Frontal cortex (tissue), 4 donors: ENCODE measurements around the gene OSBPL2. TPM values are rescaled to one million over a fixed set of nuclear protein-coding genes. Genes with fewer than 3 reads are reported as not detected.

Source experiments
- DNase-seq, 2 donors: peaks; one replicate each; pipeline ENCODE4 v3.0.0; 2012; ENCODE audit warnings: low spot score in 2 of 2
- FAIRE-seq: peaks from 2 replicates; lab custom pipeline; 2012; peaks lifted over from hg19 to GRCh38; lab: Jason Lieb, UNC
- total RNA-seq: library from RNA; depleted of rRNA; stranded (reverse); fragments of >200 nt; gene quantifications from one replicate; pipeline ENCODE4 v1.2.3, GENCODE V29; 2014
- donor health status: control.
- donor health status: control.
- donor health status: control.

The OSBPL2 gene
- total RNA-seq, 1 donor from 2014 or later: 42.4 TPM

DNA sequence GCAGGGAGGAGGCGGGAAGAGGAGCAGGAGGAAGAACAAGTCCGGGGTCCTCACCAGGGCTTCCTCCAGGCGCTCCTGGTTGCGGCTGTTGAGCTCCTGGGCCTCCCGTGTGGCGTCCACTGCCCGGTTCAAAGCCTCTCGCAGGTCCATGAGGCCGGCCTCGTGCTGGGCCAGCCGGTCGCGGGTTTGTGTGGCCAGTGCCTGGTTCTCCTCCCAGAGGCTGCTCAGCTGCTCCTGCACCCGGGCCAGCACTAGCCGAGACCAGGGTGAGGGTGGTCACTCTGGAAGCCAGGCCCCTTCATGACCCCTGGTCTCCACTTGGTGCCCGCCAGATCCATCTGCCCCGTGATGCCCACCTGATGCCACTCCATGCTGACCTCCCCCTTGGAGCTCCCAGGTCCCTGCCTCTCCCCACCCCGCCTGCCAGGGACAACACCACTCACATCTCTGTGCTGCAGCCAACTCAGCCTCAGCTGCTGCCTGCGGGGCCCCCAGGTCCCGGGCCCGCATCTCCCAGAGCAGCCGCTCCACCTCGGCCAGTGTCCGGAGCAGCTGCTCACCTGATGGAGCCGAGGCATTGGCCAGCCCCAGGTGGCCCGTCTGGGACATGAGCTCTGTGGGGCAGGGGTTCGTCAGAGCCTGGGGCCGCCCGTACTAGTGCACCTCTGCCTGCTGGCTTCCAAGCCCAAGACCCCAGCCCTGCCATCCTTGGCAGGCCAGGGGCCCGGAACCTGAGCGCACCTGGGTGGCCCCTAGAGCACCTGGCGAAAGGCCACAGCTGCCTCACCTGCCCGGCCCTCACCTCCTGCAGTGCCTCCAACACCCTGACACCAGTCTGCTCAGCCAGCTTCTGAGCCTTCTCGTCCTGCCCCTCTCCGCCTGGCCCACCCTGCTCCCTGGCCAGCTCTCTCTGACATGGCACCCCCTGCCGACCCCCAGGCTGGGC, 80.4 kb downstream of the OSBPL2 start:
- no peak for FAIRE-seq
- DNase-seq: no peak

DNA sequence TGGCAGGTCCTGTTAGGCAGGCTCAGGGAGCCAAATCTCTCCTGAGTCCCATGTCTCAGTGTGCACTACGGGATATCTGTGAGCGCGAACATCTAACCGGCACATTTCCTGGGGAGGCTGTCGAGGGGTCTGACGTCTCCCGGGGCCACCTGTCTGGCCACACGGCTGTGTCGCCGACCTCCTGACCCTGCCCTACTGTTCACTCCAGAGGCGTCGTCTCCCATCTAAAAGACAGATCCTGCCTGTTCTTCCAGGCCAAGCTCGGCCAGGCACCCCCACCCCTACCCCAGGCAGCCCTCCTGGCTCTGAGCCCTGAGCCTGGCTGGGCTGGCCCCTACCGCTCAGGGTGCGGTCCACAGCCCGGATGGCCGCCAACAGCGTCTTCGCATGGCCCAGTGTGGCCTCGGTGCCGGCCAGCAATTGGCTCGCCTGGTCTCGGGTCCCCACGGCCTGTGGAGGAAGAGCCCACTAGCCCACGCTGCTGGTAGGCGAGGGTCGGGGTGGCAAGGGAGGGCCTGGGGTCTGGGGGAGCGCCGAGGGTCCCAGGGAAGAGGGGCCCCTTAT, 81.1 kb downstream of the OSBPL2 start:
- no peak for FAIRE-seq
- no peak for DNase-seq

DNA sequence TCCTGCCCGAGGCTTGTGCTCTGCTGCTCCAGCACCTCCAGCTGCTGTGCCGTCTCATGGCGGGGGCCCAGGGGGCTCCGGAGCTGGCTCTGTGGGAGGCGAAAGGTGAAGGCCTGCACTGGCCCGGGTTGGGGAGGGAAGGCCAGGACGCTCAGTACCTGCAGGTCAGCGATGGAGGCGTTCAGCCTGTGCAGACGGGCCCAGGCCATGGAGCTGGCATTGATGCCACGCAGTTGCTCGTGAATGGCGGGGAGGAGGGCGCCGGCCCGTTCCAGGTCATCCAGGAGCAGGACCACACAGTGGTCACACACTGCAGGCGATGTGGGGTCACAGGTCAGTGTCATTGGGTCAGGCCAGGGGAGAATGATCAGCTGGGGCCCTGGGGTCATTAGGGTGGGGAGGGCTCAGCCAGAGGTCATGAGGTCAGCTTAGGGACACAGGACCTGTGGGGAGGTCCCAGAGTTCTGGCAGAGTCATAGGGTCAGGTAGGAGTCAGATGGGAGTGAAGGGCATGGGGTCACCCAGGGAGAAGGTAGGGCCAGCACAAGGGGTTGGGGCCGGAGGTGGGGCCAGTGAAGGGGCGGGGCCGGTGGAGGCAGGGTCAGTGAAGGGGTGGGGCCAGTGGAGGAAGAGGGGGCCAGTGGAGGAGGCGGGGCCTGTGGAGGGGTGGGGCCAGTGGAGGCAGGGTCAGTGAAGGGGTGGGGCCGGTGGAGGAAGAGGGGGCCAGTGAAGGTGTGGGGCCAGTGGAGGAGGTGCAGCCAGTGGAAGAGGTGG, 82.4 kb downstream of the OSBPL2 start:
- DNase-seq (no peak), FAIRE-seq (no peak)

DNA sequence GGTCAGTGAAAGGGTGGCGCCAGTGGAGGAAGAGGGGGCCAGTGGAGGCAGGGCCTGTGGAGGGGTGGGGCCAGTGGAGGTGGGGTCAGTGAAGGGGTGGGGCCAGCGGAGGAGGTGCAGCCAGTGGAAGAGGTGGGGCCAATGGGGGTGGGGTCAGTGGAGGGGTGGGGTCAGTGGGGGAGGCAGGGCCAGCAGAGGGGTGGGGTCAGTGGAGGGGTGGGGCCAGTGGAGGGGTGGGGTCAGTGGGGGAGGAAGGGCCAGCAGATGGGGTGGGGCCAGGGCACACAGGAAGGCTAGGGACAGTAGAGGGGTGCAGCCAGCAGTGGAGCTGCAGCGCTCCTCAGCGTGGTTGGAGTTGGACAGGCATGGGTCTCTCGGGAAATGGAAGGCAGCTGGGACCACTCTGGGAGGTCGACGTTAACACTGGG, 83.2 kb downstream of the OSBPL2 start:
- no peak for FAIRE-seq
- DNase-seq: no peak

DNA sequence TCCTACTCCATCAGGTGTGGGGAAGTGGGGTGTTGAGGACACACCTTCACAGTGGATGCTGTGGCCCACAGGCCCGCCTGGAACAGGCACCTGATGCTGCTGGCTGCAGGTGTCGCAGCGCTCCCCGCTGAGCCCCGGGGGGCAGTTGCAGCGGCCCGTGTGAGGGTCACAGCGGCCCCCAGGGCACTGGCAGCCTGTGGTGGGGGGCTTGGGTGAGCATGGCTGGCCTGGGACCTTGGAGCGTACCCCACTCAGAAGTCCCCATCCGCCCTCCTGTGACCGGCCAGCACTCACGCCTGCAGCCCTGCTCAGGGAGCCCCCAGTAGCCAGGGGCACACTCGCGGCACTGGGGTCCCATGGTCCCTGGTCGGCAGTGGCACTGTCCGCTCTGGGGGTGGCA, 83.7 kb downstream of the OSBPL2 start:
- FAIRE-seq (no peak), DNase-seq (no peak)

DNA sequence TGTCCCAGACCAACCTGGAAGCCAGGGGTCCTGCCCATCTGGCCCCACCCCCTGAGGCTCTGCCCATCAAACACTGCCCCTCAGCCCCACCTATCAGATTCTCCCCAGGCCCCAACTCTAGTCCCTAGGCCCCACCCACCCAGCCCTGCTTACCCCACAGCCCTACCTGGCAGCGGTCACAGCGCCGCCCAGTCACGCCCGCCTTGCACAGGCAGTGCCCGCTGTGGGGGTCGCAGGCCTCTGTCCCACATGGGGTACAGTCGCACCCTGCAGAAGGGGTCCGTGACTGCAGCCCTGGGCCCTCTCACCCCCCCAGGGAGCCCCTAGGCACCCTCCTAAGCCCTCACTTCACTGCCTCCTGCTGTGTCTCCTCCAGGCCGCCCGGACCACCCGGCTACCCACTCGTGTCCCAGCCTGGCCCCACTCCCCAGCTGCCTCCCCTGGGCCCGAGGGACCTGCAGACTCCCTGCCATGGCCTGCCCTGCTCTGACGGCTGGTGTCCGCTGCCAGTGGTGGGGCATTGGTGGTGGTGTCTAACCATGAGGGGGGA, 84.2 kb downstream of the OSBPL2 start:
- DNase-seq: no peak

DNA sequence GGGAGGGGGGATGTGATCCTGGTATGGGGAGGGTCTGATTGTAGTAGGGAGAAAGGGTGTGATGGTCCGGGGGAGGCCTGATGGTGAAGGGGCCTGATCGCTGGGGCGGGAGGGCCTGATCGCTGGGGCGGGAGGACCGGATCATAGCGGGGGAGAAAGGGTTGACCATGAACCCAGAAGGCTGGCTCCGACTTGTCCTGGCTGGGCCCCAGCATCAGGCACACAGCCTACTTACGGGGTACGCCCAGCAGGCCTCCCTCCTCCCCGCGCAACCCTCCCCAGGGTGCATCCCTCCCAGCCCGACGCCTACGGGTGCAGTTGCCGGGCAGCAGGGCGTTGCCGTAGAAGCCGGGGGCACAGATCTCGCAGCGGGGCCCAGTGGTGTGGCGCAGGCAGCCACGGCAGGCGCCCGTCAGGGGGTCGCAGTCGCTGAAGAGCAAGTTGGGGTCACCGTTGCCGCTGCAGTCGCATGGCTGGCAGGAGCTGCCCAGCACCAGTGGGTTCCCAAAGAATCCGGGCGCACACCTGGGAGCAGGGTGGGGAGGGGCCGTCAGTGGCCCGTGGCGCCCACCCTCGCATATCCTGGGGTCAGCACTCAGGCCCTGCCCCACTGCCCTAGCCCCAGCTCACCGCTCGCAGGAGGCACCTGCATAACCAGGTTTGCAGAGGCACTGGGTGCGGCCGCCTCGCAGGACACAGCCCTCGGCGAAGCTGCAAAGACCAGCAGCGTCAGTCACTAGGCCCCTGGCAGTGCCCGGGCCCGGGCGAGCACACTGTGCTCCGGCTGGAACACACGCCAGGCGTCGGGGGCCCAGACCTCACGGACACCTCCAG, 85.0 kb downstream of the OSBPL2 start:
- DNase-seq (no peak), FAIRE-seq (no peak)

More for the DNA sequence above, 84.2 kb downstream of the OSBPL2 start:
- FAIRE-seq: no peak

DNA sequence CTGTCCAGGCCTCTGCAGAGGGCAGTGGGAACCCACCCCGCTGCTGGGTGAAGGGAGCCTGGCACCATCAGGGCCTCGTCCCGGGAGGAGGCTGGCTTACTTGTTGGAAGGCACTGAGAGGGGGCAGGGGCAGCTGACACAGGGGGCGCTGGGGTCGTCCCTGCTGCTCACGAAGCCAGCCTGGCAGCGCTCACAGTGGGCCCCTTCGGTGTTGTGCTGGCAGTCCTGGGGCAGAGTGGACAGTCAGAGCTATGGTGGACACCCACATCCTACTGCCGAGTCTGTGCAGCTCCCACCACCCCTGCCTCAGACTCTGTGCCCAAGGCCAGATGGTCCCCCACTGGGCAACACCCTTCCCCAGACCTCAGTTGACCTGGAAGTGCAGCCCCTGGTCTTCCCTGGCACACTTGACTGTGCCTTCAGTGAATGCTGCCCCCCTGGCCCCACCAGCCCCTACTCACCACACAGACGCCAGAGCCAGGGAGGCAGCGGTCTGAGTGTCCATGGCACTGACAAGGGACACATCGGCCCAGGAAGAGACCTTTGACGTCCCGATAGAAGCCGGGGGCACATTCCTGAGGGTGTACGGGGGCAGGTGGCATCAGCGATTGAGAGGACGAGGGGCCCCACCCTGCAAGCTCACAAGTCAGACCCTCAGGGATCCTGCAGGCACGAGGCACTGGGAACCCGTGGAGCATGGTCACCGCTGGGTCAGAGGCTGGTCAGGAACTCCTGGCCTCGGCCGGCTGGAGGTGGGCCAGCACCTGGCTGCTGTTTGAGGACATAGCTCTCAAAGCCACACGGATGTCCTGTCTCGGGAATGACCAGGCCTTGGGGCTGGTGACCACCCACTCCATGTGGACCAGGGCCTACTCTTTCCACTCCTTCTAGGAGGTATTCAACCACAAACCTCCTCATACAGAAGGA, 85.9 kb downstream of the OSBPL2 start:
- FAIRE-seq: no peak

DNA sequence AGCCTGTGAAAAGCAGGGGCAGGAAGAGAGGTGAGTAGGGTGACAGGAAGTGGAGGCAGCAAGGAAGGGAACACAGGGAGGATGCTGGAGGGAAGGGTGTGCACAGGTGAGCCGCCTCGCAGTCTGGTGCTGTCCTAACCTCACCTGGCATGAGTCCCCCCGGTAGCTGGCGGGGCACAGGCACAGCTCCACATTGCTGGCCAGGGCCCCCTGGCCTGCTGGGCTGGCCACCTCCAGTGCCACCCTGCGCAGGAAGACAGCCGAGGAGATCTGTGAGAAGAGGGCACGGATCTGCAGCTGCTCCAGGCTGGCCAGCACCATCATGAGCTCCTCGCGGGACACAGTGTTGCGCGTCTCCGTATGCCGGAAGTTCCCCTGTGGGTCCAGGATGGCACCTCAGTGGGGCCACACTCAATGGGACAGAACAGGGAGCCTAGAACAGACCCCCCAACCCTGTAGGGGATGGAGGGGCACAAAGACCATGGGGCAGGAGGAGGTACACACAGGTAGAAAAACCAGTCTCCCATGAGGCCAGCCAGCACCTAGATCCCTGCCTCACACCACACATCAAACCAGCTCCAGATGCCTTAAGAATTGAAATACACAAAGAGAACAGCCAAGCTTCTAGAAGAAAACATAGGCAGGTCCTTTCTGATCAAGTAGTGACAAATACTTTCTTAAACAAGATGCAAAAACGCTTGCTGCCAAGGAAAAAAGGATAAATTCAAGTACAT, 87.0 kb downstream of the OSBPL2 start:
- no peak for DNase-seq
- FAIRE-seq: no peak

More for the DNA sequence above, 85.9 kb downstream of the OSBPL2 start:
- no peak for DNase-seq

DNA sequence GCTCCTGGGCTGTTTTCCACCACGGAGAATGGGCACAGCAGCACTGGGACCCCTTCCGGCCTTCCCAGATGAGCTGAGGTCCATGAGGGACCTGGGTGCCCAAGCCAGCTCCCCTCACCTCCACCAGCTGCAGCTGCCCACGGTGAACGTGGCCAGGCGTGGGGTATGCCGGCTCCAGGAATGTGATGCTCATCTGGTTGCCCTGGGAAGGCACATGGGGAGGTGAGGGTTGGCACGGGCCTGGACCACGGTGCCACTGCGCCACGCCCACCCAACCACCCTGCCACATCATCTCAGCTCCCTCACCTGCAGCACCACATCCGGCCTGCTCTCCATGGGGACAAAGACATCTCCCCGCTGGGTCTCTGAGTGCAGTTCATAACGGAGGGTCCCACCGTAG, 88.2 kb downstream of the OSBPL2 start:
- DNase-seq: no peak
- FAIRE-seq: no peak

DNA sequence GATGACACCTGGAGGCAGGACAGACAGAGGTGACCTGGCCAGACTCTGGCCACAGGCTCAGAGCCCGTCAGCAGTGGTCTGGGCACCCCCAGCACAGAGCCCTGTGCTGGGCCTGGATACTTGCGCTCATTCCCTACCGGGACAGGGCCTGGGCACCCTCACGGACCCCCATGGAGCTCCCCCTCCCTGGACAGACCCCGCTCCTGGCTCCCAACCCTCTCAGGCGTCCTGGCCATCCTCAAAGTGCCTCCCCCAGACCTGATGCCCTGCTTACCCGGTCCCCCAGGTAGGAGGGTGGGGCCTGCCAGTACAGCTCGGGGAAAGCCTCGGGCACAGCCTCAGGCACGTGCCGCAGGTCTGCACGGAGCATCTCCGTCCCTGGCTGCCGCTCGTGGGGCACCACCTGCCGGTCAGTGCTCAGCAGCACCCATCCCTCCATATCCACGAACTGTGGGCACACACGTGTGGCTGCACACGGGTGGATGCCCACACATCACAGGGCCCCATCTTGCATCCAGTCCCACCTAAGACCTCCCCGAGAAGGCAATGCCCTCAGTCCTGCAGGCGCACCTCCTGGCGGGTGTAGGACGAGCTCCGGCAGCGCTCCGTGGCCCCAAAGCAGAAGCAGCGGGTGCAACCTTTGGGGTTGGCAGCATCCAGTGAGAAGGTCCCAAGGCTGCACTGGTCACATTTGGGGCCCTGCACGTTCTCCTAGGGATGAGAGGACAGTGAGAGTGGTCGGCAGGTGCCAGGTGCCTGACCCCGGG, 88.8 kb downstream of the OSBPL2 start:
- no peak for FAIRE-seq

DNA sequence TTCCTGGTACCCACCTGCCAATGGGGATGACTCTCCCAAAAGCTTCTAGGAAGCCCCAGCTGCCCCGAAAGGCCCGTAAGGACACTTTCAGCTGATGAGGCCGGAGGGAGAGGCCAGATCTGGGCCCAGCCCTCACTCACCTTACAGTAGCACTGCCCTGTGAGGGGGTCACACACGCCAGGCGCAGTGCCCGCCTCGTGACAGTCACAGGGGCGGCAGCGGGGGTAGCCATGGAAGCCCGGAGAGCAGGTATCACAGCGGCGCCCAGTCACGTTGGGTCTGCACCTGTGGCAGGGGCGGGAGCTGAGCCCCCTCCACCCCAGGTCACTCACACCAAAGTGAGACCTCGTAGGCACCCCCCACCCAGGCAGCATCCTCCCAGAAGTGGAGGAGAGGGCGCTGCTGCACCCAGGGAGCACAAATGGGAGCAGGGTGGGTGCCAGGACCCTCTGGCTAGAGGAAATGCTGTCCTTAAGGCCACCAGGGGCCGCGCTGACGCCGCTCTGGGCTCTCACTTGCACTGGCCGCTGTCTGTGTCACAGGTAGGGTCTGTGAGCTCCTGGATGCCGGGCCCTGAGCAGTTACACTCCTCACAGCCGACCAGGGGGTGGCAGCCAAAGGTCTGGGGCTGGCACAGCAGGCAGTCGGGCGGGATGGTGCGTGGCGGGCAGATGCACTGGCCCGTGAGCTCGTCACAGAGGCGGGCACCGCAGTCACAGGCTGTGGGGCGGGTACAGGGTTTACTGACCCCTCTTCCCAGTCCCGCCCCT, 89.6 kb downstream of the OSBPL2 start:
- DNase-seq: no peak
- no peak for FAIRE-seq

More for the DNA sequence above, 88.8 kb downstream of the OSBPL2 start:
- no peak for DNase-seq

DNA sequence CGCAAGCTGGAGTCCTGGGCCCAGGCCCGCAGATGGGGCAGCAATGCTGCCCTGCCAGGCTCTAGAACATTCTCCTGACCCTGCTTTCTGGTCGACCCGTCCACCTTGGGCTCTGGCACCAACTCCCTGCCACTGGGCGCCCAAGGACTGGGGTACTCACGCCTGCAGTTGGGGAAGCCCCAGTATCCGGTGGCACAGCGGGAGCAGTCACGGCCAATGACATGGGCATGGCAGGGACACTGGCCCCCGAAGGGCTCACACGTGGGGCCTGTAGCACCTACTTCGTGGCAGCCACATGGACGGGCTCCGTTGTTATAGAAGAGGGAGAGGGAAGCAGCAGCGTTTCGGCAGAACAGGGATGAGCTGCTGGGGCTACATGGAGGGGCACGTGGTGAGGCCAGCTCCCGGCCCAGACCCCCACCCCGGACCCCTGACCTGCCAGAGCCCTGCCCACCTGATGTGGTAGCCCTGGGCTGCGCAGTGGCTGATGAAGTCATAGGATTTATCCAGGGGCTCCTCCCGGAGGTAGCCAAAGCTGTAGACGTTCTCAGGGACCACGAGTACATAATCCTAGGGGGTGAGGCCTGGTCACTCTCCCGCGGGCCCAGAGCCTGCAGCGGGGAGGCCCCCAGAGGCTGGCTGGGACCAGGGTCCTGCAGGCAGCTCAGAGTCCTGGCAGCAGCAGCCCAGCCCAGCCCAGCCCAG, 90.5 kb downstream of the OSBPL2 start:
- DNase-seq (no peak), FAIRE-seq (no peak)

DNA sequence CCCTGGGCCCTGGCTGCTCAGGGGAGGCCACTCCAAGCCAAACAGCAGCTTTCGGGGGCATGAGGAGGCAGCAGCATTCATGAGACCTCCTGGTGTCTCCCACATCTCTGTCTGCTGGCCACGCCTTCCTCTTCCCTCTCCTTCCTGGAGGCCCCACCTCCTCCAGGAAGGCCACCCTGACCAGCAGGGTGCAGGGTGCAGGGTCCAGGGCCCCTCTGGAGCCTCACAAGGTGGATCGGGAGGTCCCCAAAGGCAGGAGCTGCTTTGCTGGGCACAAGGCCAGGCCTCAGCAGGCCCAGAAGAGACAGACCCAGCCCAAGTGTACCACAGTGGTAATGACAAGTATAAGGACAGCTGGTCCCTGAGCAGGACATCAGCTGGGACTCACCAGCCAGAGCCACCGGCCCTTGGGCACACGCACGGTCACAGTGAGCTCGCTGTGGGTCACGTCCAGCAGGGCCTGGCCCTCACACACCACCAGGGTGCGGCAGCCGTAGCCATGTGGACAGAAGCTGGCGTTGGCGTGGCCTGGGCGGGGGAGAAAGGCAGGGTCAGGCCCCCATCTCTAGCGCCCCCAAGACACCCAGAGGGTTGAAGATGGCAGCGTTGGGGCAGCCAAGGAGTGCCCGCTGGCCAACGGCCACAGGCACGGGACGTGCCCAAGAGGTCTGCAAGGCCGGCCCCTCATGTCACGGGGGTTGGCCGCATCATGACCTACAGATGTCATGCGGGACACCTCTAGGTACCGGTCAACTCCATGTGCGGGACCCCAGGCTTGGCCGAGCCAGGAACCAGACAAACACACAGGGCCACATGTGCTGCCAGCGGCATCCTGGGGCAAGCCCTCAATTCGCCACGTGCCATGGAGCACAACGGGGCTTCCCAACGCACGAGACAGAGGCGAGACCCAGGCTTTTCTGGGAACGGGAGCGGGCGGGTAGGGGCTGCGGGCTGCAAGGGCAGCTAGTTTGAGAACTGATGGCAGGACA, 91.4 kb downstream of the OSBPL2 start:
- no peak for DNase-seq
- no peak for FAIRE-seq
